HepG2 (cell line): ENCODE results near the gene MRPL50. TPM values are rescaled to one million over a fixed set of nuclear protein-coding genes. Genes with fewer than 3 reads are reported as not detected.
A peak's percentile ranks its signal among the peaks of the same experiment; 100 is the strongest.

ENCODE experiments used
- ARID3A ChIP-seq: IDR thresholded peaks from 2 replicates; pipeline ENCODE4 v1.6.1; 2012; ENCODE audit warnings: low read depth, low read length, improper control_type of control experiment
- ATF1 ChIP-seq: IDR thresholded peaks from 2 replicates; pipeline ENCODE4 v1.6.1; 2016; ENCODE audit warnings: mild to moderate bottlenecking, control low read depth
- CHD4 ChIP-seq: fragments of 200-600 bp; sonication (generic); IDR thresholded peaks from 2 replicates; pipeline ENCODE4 v1.7.0; 2017; ENCODE audit warnings: mild to moderate bottlenecking, low read length, borderline replicate concordance
- ETV5 ChIP-seq: IDR thresholded peaks from 2 replicates; pipeline ENCODE4 v1.6.1; 2018; ENCODE audit warnings: missing biosample characterization, missing genetic modification reagents, inconsistent platforms, borderline replicate concordance
- JARID2 ChIP-seq: sonication (generic); formaldehyde crosslinking; IDR thresholded peaks from 2 replicates; pipeline ENCODE4 v1.8.1; 2023; ENCODE audit warnings: missing genetic modification reagents, inconsistent platforms; ENCODE audit not compliant: insufficient replicate concordance
- MXD1 ChIP-seq: sonication (generic); formaldehyde crosslinking; IDR thresholded peaks from 2 replicates; pipeline ENCODE4 v1.4.0; 2020; ENCODE audit warnings: mild to moderate bottlenecking, missing genetic modification reagents
- NBN ChIP-seq: fragments of 450-650 bp; conservative IDR thresholded peaks from 2 replicates; pipeline ENCODE4 v1.6.1; 2017
- NR2C2 ChIP-seq: sonication (generic); formaldehyde crosslinking; IDR thresholded peaks from 2 replicates; pipeline ENCODE4 v1.4.0; 2020; ENCODE audit warnings: missing genetic modification reagents, mild to moderate bottlenecking, moderate library complexity, borderline replicate concordance
- PAXIP1 ChIP-seq: sonication (generic); formaldehyde crosslinking; conservative IDR thresholded peaks from 2 replicates; pipeline ENCODE4 v1.4.0; 2020; ENCODE audit warnings: mild to moderate bottlenecking, missing genetic modification reagents, moderate library complexity
- PHB2 ChIP-seq: fragments of 450-650 bp; IDR thresholded peaks from 2 replicates; pipeline ENCODE4 v1.6.1; 2018; ENCODE audit not compliant: partially characterized antibody
- PRPF4 ChIP-seq: fragments of 200-400 bp; formaldehyde crosslinking; IDR thresholded peaks from 2 replicates; pipeline ENCODE4 v1.6.1; 2016; ENCODE audit warnings: low read length, low read depth; ENCODE audit not compliant: poor library complexity, severe bottlenecking
- RAD21 ChIP-seq: fragments of 450-650 bp; formaldehyde crosslinking; IDR thresholded peaks from 2 replicates; pipeline ENCODE4 v1.5.0; 2020; ENCODE audit warnings: mild to moderate bottlenecking
- RARG ChIP-seq: sonication (generic); formaldehyde crosslinking; IDR thresholded peaks from 2 replicates; pipeline ENCODE4 v1.4.0; 2020; ENCODE audit warnings: low read depth, mild to moderate bottlenecking, missing genetic modification reagents
- RBM22 ChIP-seq: fragments of 200-400 bp; formaldehyde crosslinking; optimal IDR thresholded peaks from 2 replicates; pipeline ENCODE3; 2017; ENCODE audit warnings: mild to moderate bottlenecking, low read length, moderate library complexity
- SMAD9 ChIP-seq: sonication (generic); formaldehyde crosslinking; IDR thresholded peaks from 2 replicates; pipeline ENCODE4 v1.5.1; 2020; ENCODE audit warnings: mild to moderate bottlenecking, missing genetic modification reagents
- ZNF142 ChIP-seq: sonication (generic); formaldehyde crosslinking; IDR thresholded peaks from 2 replicates; pipeline ENCODE4 v1.4.0; 2020; ENCODE audit warnings: missing genetic modification reagents
- ZNF143 ChIP-seq: sonication (generic); formaldehyde crosslinking; IDR thresholded peaks from 2 replicates; pipeline ENCODE4 v1.4.0; 2020; ENCODE audit warnings: missing genetic modification reagents
- ZNF333 ChIP-seq: sonication (generic); formaldehyde crosslinking; IDR thresholded peaks from 2 replicates; pipeline ENCODE4 v1.4.0; 2020; ENCODE audit warnings: mild to moderate bottlenecking, missing genetic modification reagents, borderline replicate concordance
- ZNF772 ChIP-seq: sonication (generic); formaldehyde crosslinking; IDR thresholded peaks from 2 replicates; pipeline ENCODE4 v1.5.0; 2020; ENCODE audit warnings: mild to moderate bottlenecking, missing genetic modification reagents
- polyA plus RNA-seq, 8 experiments: library from polyadenylated mRNA; depleted of rRNA in 3 of 8; stranded (reverse) in 7 of 8; unstranded in 1 of 8; fragments of >200 nt; fragmentation: Illumina TruSeq in 4 of 8; extraction: Trizol in 4 of 8; gene quantifications; 2 replicates each; pipeline versions ENCODE4 v1.2.1 to v1.2.3, GENCODE V29; 2011 to 2016; ENCODE audit warnings: low read depth in 4 of 8, missing spikeins in 1 of 8, mixed read lengths in 1 of 8; ENCODE audit not compliant: insufficient read depth in 1 of 8
- total RNA-seq, 5 experiments: library from RNA; depleted of rRNA; stranded (reverse); fragments of >200 nt; fragmentation: Illumina TruSeq; extraction: Trizol; gene quantifications; 2 replicates each; pipeline ENCODE4 v1.2.3, GENCODE V29; 2016; ENCODE audit warnings: low read depth in 1 of 5

Gene MRPL50
- total and polyA plus RNA-seq, 2 of the 13 experiments (the other 11 are each of a cell fraction or from before 2014, with no cell fraction given), result 37.1 to 70.0 TPM

- no peak for TF ChIP-seq ZNF142 (CRISPR knock-in tag)
- no peak for TF ChIP-seq NBN
- TF ChIP-seq ARID3A, result peak; percentile 99
- peak; percentile 56; the same call in 1 of the 2 replicates for TF ChIP-seq ATF1 (CRISPR knock-in tag)
- TF ChIP-seq ZNF333 (CRISPR knock-in tag), result no peak
- TF ChIP-seq ZNF772 (CRISPR knock-in tag), result no peak; the same call in 1 of the 2 replicates
- TF ChIP-seq RBM22, result no peak
- peak; percentile 63 for TF ChIP-seq CHD4
- no peak; the same call in 1 of the 2 replicates for TF ChIP-seq RAD21 (CRISPR knock-in tag)
- no peak for TF ChIP-seq SMAD9 (CRISPR knock-in tag)
- TF ChIP-seq PHB2, result no peak
- no peak for TF ChIP-seq MXD1 (CRISPR knock-in tag)
- peak; percentile 70; the same call in 1 of the 2 replicates for TF ChIP-seq ETV5 (CRISPR knock-in tag)
- no peak for TF ChIP-seq RARG (CRISPR knock-in tag)
- no peak for TF ChIP-seq JARID2 (CRISPR knock-in tag)
- no peak for TF ChIP-seq ZNF143 (CRISPR knock-in tag)
- TF ChIP-seq PRPF4, result no peak
- TF ChIP-seq PAXIP1 (CRISPR knock-in tag), result peak; percentile 99
- TF ChIP-seq NR2C2 (CRISPR knock-in tag), result peak; percentile 30; the same call in 1 of the 2 replicates
Observed at GRCh38 chr9:101354143-101354764, 44.2 kb downstream of the MRPL50 start (continued).
